HUES64 (cell line): Measurements from ENCODE around the gene AHCYL1.

Experiments
- H3K27ac ChIP-seq: 2 replicates; pipeline ENCODE4 v1.7.0; 2013; ENCODE audit warnings: low read depth, low read length, inconsistent platforms
- H3K27me3 ChIP-seq: 2 replicates; pipeline ENCODE4 v1.6.1; 2013; ENCODE audit warnings: mild to moderate bottlenecking, low read length; ENCODE audit not compliant: insufficient read depth
- H3K36me3 ChIP-seq: 2 replicates; pipeline ENCODE4 v1.6.1; 2013; ENCODE audit warnings: mild to moderate bottlenecking, low read length; ENCODE audit not compliant: insufficient read depth
- H3K4me1 ChIP-seq: 2 replicates; pipeline ENCODE4 v1.6.1; 2013; ENCODE audit warnings: mild to moderate bottlenecking, low read length, moderate library complexity; ENCODE audit not compliant: insufficient read depth
- H3K4me3 ChIP-seq: 2 replicates; pipeline ENCODE4 v1.5.1; 2013; ENCODE audit warnings: mild to moderate bottlenecking, low read length, moderate library complexity
- H3K9ac ChIP-seq: 2 replicates; pipeline ENCODE4 v1.6.1; 2013; ENCODE audit warnings: mild to moderate bottlenecking, low read depth, low read length
- H3K9me3 ChIP-seq: 2 replicates; pipeline ENCODE4 v1.6.1; 2013; ENCODE audit warnings: low read depth, low read length; ENCODE audit not compliant: insufficient read depth
- WGBS: fragments of 150-250, 120-280 bp; methylation state at CpG from one replicate; pipeline ENCODE4 v1.1.7; 2013; ENCODE audit warnings: missing lambda C conversion rate; 5-methylcytosine and 5-hydroxymethylcytosine counted together

AHCYL1 gene

DNA sequence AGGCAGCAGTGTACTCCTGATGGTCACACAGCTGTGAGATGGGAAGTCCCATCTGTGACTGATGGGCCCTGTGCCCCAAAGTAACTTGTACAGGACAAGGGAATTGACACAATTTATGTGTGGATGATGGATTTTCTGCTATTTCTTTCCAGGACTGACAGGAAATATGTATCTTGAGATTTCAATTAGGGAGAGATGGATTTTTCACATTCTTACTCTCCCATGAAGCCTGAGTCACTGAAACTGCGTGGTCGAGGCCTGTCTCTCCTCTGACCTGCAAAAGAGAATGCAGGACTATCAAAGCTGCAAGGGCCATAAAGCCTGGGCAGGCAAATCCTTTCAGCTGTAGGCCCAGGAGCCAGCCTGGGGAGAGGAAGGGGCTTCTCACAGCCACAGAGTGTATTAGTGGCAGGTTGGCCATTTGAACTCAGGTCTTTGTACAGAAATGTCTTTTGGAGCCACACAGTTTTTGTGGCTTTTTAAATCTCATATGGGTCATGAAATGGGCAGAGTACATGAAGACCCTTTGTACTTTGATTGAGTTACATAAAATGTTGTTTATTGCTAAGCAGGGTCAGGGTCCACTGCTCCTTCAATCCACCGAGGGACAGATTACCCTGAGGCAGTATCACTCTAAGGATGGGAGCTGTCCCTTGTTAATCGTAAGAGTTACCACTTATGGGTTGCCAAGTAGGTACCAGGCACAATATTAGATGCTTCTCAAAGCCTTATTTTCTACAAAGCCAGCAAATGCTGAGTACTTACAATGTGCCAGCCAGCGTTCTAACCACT is 71.1 kb downstream of the AHCYL1 start:
- no peak overlapping the region for H3K9ac ChIP-seq
- H3K27me3 ChIP-seq, result no peaks in the 10 kb centered on the region
- no peaks in the 10 kb centered on the region for H3K9me3 ChIP-seq
- H3K27ac ChIP-seq, result no peak overlapping the region
- peaks cover 81% of the 10 kb centered on the region for H3K36me3 ChIP-seq
- H3K4me1 ChIP-seq, result no peaks in the 10 kb centered on the region
- 96% methylated on average over 5 of the region's 5 CpGs for WGBS
- no peak overlapping the region for H3K4me3 ChIP-seq

DNA sequence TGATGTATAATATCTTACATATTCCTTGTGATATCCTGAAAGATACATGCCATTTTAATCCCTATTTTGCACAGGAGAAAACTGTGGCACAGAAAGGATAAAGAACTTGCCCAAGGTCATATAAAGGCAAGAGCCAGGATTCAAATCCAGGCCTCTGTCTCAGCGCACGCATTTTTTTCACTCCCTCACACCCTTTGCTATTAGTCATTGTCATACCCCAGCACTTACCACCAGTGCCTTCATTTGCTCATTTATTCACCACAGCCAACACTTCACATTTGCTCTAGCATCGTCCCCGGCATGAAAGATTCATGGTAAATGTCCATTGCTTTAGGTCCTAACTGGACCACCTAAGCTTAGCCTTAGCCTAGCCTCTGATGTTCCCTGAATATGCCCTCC is 71.7 kb downstream of the AHCYL1 start:
- Histone ChIP-seq H3K27me3 (no peaks in the 10 kb centered on the region), H3K27ac (no peak overlapping the region)

DNA sequence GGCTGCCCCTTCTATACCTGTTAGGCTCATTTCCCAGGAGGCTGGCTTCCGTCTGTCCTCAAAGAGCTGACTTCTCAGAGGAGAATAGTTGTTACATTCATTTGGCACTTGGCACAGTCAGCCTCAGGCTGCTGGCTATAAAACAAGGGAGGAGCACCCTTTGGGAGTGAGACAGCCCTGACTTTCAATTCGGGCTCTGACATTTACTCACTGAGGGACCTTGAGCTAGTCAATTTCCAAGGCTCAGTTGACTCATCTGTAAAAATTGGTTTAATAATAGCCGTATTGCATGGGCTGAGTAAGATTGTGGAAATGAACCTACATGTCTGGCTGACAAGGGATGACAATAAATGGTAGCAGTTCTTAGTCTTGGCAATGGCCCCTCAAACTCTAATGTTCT is 72.2 kb downstream of the AHCYL1 start:
- H3K4me1 ChIP-seq, result no peaks in the 10 kb centered on the region
- 96% methylated on average over 3 of the region's 3 CpGs for WGBS
- no peak overlapping the region for H3K4me3 ChIP-seq
- no peak overlapping the region for H3K27ac ChIP-seq
- no peak overlapping the region for H3K9ac ChIP-seq
- no peaks in the 10 kb centered on the region for H3K9me3 ChIP-seq
- no peaks in the 10 kb centered on the region for H3K27me3 ChIP-seq
- H3K36me3 ChIP-seq, result peaks cover 70% of the 10 kb centered on the region

More for the DNA sequence above, 71.7 kb downstream of the AHCYL1 start:
- WGBS, result 94% methylated on average over 4 of the region's 4 CpGs
- Histone ChIP-seq H3K9me3 (no peaks in the 10 kb centered on the region), H3K4me3 (no peak overlapping the region), H3K4me1 (no peaks in the 10 kb centered on the region), H3K36me3 (peaks cover 75% of the 10 kb centered on the region), H3K9ac (no peak overlapping the region)

DNA sequence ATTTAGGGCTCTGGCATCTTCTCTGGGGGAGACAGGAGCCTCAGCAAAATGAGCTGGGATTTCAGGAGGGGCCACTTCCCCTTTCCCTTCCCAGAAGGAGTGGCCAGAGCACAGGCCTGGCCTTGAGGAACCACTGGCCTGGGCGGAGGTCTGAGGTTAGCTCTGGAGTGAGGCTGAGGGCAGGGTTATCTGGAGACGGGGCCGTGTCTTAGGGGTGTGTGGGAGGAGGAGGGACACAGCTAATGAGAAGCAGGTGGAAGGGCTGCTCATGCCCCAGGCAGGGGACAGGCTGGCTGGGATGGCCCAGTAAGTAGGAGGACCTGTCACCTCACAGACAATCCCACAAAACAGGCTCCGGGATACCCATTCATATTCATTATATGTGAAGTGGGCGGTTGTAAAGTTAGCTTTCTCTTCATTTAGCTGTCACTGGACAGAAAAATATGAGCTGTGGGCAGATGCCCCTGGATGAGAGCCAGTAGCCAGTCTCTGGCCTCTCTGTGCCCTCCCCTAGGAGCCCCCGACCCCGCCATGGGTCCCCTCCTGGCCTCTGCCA is 73.5 kb downstream of the AHCYL1 start:
- H3K9me3 ChIP-seq, result no peaks in the 10 kb centered on the region
- no peaks in the 10 kb centered on the region for H3K4me1 ChIP-seq
- H3K9ac ChIP-seq, result no peak overlapping the region
- H3K4me3 ChIP-seq, result no peak overlapping the region
- 93% methylated on average over 6 of the region's 7 CpGs for WGBS
- H3K27me3 ChIP-seq, result no peaks in the 10 kb centered on the region
- no peak overlapping the region for H3K27ac ChIP-seq
- peaks cover 58% of the 10 kb centered on the region for H3K36me3 ChIP-seq

DNA sequence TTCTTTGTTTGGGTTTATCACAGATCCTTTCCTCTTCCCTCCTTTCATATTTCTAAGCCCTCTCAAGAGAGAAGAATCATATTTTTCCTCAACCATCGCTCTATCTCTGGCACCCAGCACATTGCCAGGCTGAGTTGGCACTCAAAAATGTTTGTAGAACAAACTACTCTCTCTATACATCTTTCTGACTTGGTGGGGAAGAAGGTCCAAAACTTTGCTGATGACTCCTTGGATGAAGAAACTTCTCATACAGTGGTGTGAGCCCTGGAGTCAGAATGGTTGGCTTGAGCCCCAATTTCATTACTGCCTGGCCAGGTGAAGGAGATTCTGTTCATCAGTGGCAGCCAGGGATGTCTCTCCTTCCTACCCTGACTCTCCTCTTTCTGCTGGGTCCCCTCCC is 74.0 kb downstream of the AHCYL1 start:
- 95% methylated on average over 1 of the region's 1 CpG for WGBS
- Histone ChIP-seq H3K4me3 (no peak overlapping the region), H3K9ac (no peak overlapping the region), H3K4me1 (no peaks in the 10 kb centered on the region), H3K36me3 (peaks cover 52% of the 10 kb centered on the region), H3K9me3 (no peaks in the 10 kb centered on the region), H3K27me3 (no peaks in the 10 kb centered on the region), H3K27ac (no peak overlapping the region)

DNA sequence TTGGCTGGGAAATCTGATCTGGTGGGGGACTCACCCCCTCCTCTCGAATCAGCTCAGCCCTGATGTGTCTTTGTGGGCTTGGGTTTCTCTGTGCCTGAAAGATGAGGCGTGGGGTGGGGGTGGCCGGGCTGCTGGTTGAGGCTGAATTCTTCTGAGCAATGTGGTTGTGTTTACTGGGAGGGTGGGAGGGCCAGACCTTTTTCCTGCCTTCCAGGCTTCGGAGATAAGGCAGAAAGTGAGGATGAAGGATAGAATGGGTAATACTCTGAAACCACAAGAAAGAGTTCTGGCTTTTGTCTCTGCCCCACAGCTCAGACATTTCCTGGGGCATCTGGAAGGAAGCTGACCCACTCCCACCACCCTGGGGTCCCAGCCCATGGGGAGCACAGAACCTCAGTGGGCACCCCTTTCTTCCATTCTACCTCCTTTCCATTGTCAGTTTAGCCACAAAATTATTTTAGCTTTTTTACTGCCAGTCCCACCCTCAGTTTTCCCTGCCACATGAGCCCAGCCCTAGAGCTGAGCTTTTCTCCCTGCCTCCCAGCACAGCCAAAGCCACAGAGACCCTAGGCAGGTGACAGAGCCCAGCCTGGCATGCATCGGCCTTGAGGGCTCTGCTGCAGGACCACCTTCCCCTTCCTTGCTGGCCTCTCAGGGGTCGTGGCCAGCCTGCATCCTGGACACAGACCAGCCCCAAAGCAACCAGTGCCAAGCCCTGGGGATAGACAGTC is 74.7 kb downstream of the AHCYL1 start:
- H3K4me3 ChIP-seq, result no peak overlapping the region

DNA sequence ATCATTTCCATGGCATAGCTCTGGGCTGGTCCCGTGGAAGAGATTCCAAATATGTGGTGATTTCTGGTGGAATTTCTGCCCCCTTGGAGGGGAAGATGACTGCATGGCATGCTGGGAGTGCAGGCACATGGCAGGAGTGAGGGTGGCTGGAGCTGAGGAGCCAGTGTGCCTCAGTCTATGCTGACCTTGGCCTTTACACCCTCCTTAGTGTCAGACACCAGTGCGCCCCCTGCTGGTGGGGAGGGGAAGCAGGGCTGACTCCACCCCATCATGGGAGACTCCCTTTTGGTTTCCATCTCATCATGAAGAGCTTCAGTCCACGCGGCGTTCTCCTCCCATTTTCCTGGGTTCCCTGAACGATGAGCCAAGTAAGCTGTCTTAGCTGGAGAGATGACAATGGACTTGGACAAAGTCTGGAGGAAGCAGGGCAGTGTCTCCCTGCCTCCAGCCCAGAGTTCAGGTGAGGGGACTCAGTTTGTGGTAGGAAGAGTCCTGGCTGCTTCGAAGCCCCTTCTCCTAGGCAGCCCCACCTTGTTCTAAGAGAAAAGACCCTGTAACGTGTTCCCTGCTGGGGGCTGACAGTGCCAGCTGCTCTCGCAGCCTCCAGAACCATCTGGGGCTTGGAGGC is 75.6 kb downstream of the AHCYL1 start:
- Histone ChIP-seq H3K9me3 (no peaks in the 10 kb centered on the region), H3K27me3 (peaks cover 6% of the 10 kb centered on the region), H3K4me3 (no peak overlapping the region), H3K4me1 (no peaks in the 10 kb centered on the region), H3K27ac (no peak overlapping the region), H3K36me3 (peaks cover 36% of the 10 kb centered on the region), H3K9ac (no peak overlapping the region)
- WGBS, result 89% methylated on average over 9 of the region's 9 CpGs

More for the DNA sequence above, 74.7 kb downstream of the AHCYL1 start:
- peaks cover 45% of the 10 kb centered on the region for H3K36me3 ChIP-seq
- 77% methylated on average over 6 of the region's 6 CpGs for WGBS
- no peaks in the 10 kb centered on the region for H3K4me1 ChIP-seq
- no peak overlapping the region for H3K27ac ChIP-seq
- no peak overlapping the region for H3K9ac ChIP-seq
- no peaks in the 10 kb centered on the region for H3K9me3 ChIP-seq
- no peaks in the 10 kb centered on the region; the same call in 1 of the 2 replicates for H3K27me3 ChIP-seq

DNA sequence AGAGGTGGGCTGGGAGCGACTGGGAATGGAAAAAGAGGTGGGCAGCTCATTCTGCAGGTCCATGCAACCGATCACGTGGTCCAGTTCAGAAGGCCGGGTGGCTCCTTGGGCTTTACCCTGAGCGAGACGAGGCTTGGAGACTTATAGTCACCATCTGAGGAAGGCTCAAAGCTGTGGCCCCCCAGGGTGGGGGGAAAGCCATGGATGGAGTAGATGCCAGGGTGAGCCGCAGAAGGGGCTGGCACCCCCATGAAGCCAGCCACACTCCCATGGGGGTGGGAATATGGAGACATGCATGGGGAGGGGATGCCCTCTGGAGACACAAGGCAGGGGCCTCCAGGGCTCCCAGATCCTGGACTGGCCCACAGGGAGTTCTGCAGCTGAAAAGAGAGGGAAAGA is 76.1 kb downstream of the AHCYL1 start:
- H3K27me3 ChIP-seq, result peaks cover 11% of the 10 kb centered on the region
- no peak overlapping the region for H3K9ac ChIP-seq
- WGBS, result 89% methylated on average over 7 of the region's 7 CpGs
- no peaks in the 10 kb centered on the region for H3K4me1 ChIP-seq
- H3K27ac ChIP-seq, result no peak overlapping the region
- no peaks in the 10 kb centered on the region for H3K9me3 ChIP-seq
- H3K36me3 ChIP-seq, result peaks cover 31% of the 10 kb centered on the region
- H3K4me3 ChIP-seq, result no peak overlapping the region

DNA sequence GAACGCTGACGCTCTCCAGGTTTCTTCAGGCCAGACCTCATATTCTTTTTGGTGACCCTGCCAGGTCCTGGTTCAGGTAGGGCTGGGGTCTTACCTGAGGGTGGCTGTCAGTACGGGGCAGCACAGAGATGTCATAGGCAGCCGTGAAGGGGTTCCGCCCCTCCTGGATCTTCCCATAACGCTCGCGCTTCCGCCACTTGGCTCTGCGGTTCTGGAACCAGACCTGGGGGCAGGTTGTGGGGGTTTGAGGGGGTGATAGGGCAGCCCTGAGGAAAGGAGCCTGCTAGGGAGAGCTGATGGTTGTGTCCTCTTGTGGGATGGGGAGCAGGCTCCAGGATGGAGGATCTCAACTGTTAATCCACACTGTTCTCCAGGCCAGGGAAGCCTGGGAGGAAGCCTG is 76.8 kb downstream of the AHCYL1 start:
- no peak overlapping the region for H3K27ac ChIP-seq
- no peaks in the 10 kb centered on the region for H3K9me3 ChIP-seq
- peaks cover 18% of the 10 kb centered on the region for H3K27me3 ChIP-seq
- no peaks in the 10 kb centered on the region for H3K4me1 ChIP-seq
- no peak overlapping the region for H3K4me3 ChIP-seq
- H3K9ac ChIP-seq, result no peak overlapping the region
- peaks cover 25% of the 10 kb centered on the region for H3K36me3 ChIP-seq
- 95% methylated on average over 10 of the region's 10 CpGs for WGBS

DNA sequence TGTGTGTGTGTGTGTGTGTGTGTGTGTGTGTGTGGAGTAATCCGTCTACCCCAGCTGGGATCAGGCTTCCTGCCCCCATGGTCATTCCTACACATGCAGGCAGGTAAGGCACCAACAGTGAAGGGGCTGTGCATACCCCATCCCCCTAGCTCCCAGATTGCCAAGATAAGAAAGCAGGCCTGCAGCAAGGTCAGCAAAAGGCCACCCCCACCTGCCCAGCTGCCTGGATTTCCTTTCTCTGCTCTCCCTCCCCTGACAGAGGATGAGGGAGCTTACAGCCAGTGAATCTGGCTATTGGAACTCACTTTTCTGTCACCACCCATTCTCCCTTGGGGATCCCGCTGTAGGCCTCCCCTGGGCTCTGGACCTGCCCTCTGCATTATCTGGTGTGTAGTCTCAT is 78.0 kb downstream of the AHCYL1 start:
- no peak overlapping the region for H3K27ac ChIP-seq
- WGBS, result 83% methylated on average over 2 of the region's 2 CpGs

DNA sequence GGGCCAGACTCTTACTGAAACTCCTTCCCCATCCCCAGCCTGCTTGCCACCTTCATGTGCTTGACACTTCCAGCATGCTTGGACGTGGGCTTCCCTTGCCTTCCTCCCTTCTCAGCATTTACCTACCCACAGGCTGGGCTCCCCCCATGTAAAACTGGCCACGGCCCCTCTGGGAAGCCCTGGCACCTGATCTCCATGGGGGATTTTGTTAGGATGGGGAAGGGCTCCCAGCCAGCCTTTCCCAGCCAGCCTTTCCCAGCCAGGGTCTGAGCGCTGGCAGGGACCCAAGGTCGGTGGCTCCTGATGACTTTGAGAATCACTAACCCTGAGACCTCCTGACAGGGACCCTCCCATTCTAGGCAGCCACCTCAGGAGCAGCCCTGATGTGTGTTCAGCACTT is 79.2 kb downstream of the AHCYL1 start:
- Histone ChIP-seq H3K4me1 (peaks cover 5% of the 10 kb centered on the region; the same call in 1 of the 2 replicates), H3K9ac (no peak overlapping the region), H3K9me3 (no peaks in the 10 kb centered on the region), H3K4me3 (no peak overlapping the region), H3K27me3 (peaks cover 42% of the 10 kb centered on the region), H3K36me3 (peaks cover 2% of the 10 kb centered on the region), H3K27ac (no peak overlapping the region)
- 41% methylated on average over 4 of the region's 4 CpGs for WGBS

More for the DNA sequence above, 78.0 kb downstream of the AHCYL1 start:
- H3K9me3 ChIP-seq, result no peaks in the 10 kb centered on the region
- H3K4me3 ChIP-seq, result no peak overlapping the region
- peaks cover 12% of the 10 kb centered on the region for H3K36me3 ChIP-seq
- H3K27me3 ChIP-seq, result peaks cover 31% of the 10 kb centered on the region
- H3K9ac ChIP-seq, result no peak overlapping the region
- peaks cover 3% of the 10 kb centered on the region; the same call in 1 of the 2 replicates for H3K4me1 ChIP-seq
